GM23248 (cell line): ENCODE data around the gene GABBR2. TPM values are rescaled to one million over a fixed set of nuclear protein-coding genes. Genes with fewer than 3 reads are reported as not detected.
"Not testable (repeated sequence)": the region's sequence is repeated elsewhere in the genome, so short reads cannot be mapped to it uniquely, and the experiment has no call there.

ENCODE experiments used
- DNase-seq: peaks from one replicate; pipeline ENCODE4 v3.0.0-alpha.2; 2015
- H2AFZ ChIP-seq: fragments of 200-600 bp; sonication (generic); 2 replicates; pipeline ENCODE4 v1.6.1; 2016; ENCODE audit warnings: antibody characterized with exemption
- H3F3A ChIP-seq: fragments of 200-600 bp; sonication (generic); 2 replicates; pipeline ENCODE4 v1.6.1; 2016; ENCODE audit warnings: mild to moderate bottlenecking, antibody characterized with exemption, mixed run types; ENCODE audit not compliant: insufficient read depth
- H3K27ac ChIP-seq: fragments of 200-600 bp; sonication (generic); 2 replicates; pipeline ENCODE4 v1.5.1; 2016; ENCODE audit warnings: mild to moderate bottlenecking
- H3K27me3 ChIP-seq: fragments of 200-600 bp; sonication (generic); replicated peaks from 2 replicates; pipeline ENCODE4 v1.6.1; 2016; ENCODE audit warnings: mild to moderate bottlenecking; ENCODE audit not compliant: insufficient read depth
- H3K36me3 ChIP-seq: fragments of 200-600 bp; sonication (generic); 2 replicates; pipeline ENCODE4 v1.6.1; 2016; ENCODE audit warnings: low read depth, mild to moderate bottlenecking
- H3K4me1 ChIP-seq: fragments of 200-600 bp; sonication (generic); 2 replicates; pipeline ENCODE4 v1.6.1; 2016; ENCODE audit warnings: mild to moderate bottlenecking; ENCODE audit not compliant: insufficient read depth
- H3K4me2 ChIP-seq: fragments of 200-600 bp; sonication (generic); one replicate; pipeline ENCODE4 v1.6.1; 2016; ENCODE audit warnings: mild to moderate bottlenecking; ENCODE audit not compliant: unreplicated experiment
- H3K4me3 ChIP-seq: fragments of 200-600 bp; sonication (generic); 2 replicates; pipeline ENCODE4 v1.5.1; 2016; ENCODE audit warnings: mild to moderate bottlenecking
- H3K79me2 ChIP-seq: fragments of 200-600 bp; sonication (generic); 2 replicates; pipeline ENCODE4 v1.6.1; 2016; ENCODE audit warnings: mild to moderate bottlenecking; ENCODE audit not compliant: insufficient read depth
- H3K9ac ChIP-seq: fragments of 200-600 bp; sonication (generic); 2 replicates; pipeline ENCODE4 v1.6.1; 2016; ENCODE audit warnings: mild to moderate bottlenecking
- H3K9me2 ChIP-seq: fragments of 200-600 bp; sonication (generic); 2 replicates; pipeline ENCODE4 v1.6.1; 2016; ENCODE audit warnings: mixed run types, mild to moderate bottlenecking, moderate library complexity; ENCODE audit not compliant: insufficient read depth
- H3K9me3 ChIP-seq: fragments of 200-600 bp; sonication (generic); one replicate; pipeline ENCODE4 v1.6.1; 2017; ENCODE audit warnings: low read depth
- H4K20me1 ChIP-seq: fragments of 200-600 bp; sonication (generic); 2 replicates; pipeline ENCODE4 v1.6.0; 2016; ENCODE audit not compliant: insufficient read depth
- EZH2 ChIP-seq: fragments of 200-600 bp; sonication (generic); IDR thresholded peaks from 2 replicates; pipeline ENCODE4 v1.6.1; 2018; ENCODE audit warnings: antibody characterized with exemption, mild to moderate bottlenecking; ENCODE audit not compliant: insufficient read depth, poor library complexity, severe bottlenecking
- EZH2phosphoT487 ChIP-seq: fragments of 200-600 bp; sonication (generic); IDR thresholded peaks from 2 replicates; pipeline ENCODE4 v1.6.1; 2018; ENCODE audit warnings: antibody characterized with exemption, moderate library complexity, mild to moderate bottlenecking, low read depth; ENCODE audit not compliant: insufficient read depth
- WGBS, 2 experiments: methylation state at CpG; one replicate each; pipeline ENCODE4 v1.1.6; 2015 to 2017; ENCODE audit warnings: low lambda C conversion rate in 2 of 2, low coverage in 1 of 2; ENCODE audit errors: missing lambda C conversion rate in 2 of 2; 5-methylcytosine and 5-hydroxymethylcytosine counted together
- in situ Hi-C: fragments of 300-500 bp; cut with MboI; formaldehyde crosslinking; loops from 2 replicates; pipeline ENCODE4 v1.15.0; 2020
- polyA plus RNA-seq: library from polyadenylated mRNA; unstranded; fragments of >200 nt; fragmentation: Nextera tagmentation; extraction: Ambion mirVana; gene quantifications from 2 replicates; pipeline ENCODE4 v1.2.1, GENCODE V29; 2016
- total RNA-seq: library from RNA; depleted of rRNA; stranded (reverse); fragments of >200 nt; shearing (Covaris generic); gene quantifications from 2 replicates; pipeline ENCODE4 v1.2.3, GENCODE V29; 2014

GABBR2 gene
- total and polyA plus RNA-seq, 2 experiments from 2014 or later = 7.5 to 13.4 TPM

GRCh38 chr9:98502311-98502975 lies 206.3 kb downstream of the GABBR2 start:
- Histone ChIP-seq H3K27ac (peak overlapping the region; percentile 91), H3F3A (peaks cover 34% of the 10 kb centered on the region), H3K4me3 (peak overlapping the region; percentile 22; the same call in 1 of the 2 replicates), H3K9me2 (no peaks in the 10 kb centered on the region; the same call in 1 of the 2 replicates), H3K9me3 (no peaks in the 10 kb centered on the region), H3K79me2 (no peaks in the 10 kb centered on the region), H4K20me1 (no peaks in the 10 kb centered on the region), H3K9ac (peak overlapping the region; percentile 68), H3K4me2 (peak overlapping the region; percentile 69), H3K36me3 (no peaks in the 10 kb centered on the region), H3K4me1 (peaks cover 38% of the 10 kb centered on the region), H2AFZ (peak overlapping the region; percentile 72), H3K27me3 (no peaks in the 10 kb centered on the region)
- WGBS, 2 experiments = 35 to 43% methylated on average over 6 of the region's 6 CpGs
- in situ Hi-C loops = no loop called here
- peak; percentile 90 for DNase-seq
- TF ChIP-seq EZH2phosphoT487 (no peak), EZH2 (no peak)

DNA sequence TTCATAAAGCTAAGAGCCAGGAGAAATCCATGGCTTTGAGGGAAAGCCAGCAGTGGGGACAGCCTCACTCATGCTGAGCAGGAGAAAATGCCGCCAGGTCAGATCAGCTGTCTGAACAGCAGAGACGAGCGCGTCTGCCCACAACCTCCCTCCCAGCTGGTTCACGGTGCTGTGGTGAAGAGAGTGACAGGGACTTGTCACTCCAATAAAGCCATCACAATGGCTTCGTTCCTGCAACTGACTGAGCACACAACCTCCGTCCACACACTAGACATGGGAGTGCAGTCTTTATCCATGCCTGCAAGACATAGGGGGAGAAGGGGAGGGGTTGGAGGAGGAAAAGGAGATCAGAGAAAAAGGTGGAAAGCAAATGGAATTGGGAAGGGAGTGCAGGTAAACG lies 206.9 kb downstream of the GABBR2 start:
- Histone ChIP-seq H3K36me3 (no peaks in the 10 kb centered on the region), H3K4me1 (peaks cover 38% of the 10 kb centered on the region), H3F3A (peaks cover 34% of the 10 kb centered on the region), H2AFZ (peak overlapping the region; percentile 47), H3K79me2 (no peaks in the 10 kb centered on the region), H3K27me3 (no peaks in the 10 kb centered on the region), H3K9ac (0 out of 2 replicates have a peak overlapping the region, but pooled peaks have one; percentile 3), H3K9me2 (no peaks in the 10 kb centered on the region; the same call in 1 of the 2 replicates), H3K27ac (peak overlapping the region; percentile 91), H3K4me2 (no peak overlapping the region), H3K9me3 (no peaks in the 10 kb centered on the region), H3K4me3 (no peak overlapping the region), H4K20me1 (no peaks in the 10 kb centered on the region)
- in situ Hi-C loops = no loop called here
- WGBS, 2 experiments = 42% methylated on average over 8 of the region's 8 CpGs
- TF ChIP-seq EZH2phosphoT487 (no peak), EZH2 (no peak)
- peak; percentile 16 for DNase-seq

- peaks cover 34% of the 10 kb centered on the region for H3F3A ChIP-seq
- H3K9me2 ChIP-seq, H4K20me1 ChIP-seq, DNase-seq, H3K36me3 ChIP-seq, H3K27me3 ChIP-seq, H3K4me2 ChIP-seq, H3K9ac ChIP-seq, in situ Hi-C loops, H3K9me3 ChIP-seq, H3K79me2 ChIP-seq, H3K4me3 ChIP-seq: not testable (repeated sequence)
- H3K27ac ChIP-seq = peak overlapping the region; percentile 91; the same call in 1 of the 2 replicates
- H2AFZ ChIP-seq = peak overlapping the region; percentile 47
- WGBS, 2 experiments = 79 to 82% methylated on average over 8 of the region's 8 CpGs
- H3K4me1 ChIP-seq = peaks cover 38% of the 10 kb centered on the region
These were observed 207.5 kb downstream of the GABBR2 start for GRCh38 chr9:98501259-98501658.

- TF ChIP-seq EZH2phosphoT487 = no peak
- no peak for TF ChIP-seq EZH2
- in situ Hi-C loops = no loop called here
- H2AFZ ChIP-seq = no peak overlapping the region
- H4K20me1 ChIP-seq = no peaks in the 10 kb centered on the region
- no peaks in the 10 kb centered on the region; the same call in 1 of the 2 replicates for H3K9me2 ChIP-seq
- no peaks in the 10 kb centered on the region for H3K9me3 ChIP-seq
- peaks cover 34% of the 10 kb centered on the region for H3F3A ChIP-seq
- no peak overlapping the region for H3K9ac ChIP-seq
- no peak overlapping the region for H3K27ac ChIP-seq
- 66 to 76% methylated on average over 7 of the region's 7 CpGs for WGBS, 2 experiments
- H3K79me2 ChIP-seq = no peaks in the 10 kb centered on the region
- no peak overlapping the region for H3K4me2 ChIP-seq
- H3K36me3 ChIP-seq = no peaks in the 10 kb centered on the region
- peaks cover 38% of the 10 kb centered on the region for H3K4me1 ChIP-seq
- no peak overlapping the region for H3K4me3 ChIP-seq
- no peaks in the 10 kb centered on the region for H3K27me3 ChIP-seq
- DNase-seq = no peak
These were observed 208.3 kb downstream of the GABBR2 start for GRCh38 chr9:98500337-98500919.
